ENCODE data around the gene FBXL7.

FBXL7 gene

DNA sequence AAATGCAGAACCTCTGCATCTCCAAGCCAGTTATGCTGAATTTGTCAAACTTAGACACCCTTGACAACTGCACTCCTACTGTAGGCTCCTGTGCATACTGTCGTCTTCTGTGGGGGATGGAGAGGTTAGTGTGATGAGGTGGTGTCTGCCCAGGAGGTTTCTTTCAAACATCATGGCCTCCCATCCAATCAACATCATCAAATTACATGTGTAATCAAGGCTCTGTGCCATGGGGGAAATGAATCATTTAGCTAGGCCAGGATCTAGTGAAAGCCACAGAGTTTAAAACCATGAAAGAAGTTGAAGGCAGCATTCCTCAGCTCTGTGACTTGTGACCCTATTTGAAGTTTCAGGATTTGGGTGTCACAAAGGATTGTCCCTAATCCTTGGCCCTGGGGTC, 439.0 kb downstream of the FBXL7 start:
- DNase-seq (ENCODE audit: low read depth in 2 of 2) = no peak

DNA sequence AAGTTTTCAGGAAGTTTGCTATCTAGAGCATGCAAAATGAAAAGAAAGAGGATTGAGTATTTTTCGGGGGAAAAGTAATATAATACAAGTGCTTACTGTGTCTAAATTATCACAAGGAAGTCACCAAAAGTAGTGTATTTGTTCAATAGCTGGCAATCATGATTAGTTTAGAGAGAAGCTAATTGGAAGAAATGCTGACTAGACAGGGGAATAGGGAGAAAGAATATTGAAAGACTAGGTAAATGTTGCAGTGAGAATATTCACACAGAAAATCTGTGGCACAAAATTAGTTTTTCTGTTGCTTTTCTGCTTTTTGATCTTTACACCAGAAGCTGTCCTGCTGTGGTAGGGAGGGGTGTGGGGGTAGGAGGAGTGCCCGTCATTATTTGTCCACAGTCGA, 440.9 kb downstream of the FBXL7 start:
- DNase-seq (ENCODE audit: low read depth in 2 of 2) = no peak

DNA sequence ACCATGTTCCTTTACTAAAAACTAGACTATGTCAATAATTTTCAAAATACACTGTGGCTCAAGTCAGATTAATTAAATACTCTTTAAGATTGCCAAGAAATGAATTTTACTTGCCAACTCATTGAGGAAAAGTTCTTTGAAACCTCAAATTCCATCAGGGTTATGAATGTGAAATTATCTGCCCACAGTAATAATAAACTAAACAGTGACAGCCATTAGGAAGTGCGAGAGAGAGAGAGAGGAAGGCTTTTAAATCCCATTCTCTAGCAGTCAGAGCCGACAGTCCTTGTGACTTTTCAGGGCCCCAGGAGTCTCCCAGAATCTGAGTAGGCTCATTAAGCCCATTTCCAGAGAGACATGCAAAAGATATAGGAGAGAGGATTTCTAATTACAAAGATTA, 443.5 kb downstream of the FBXL7 start:
- no peak for DNase-seq (ENCODE audit: low read depth in 2 of 2)

DNA sequence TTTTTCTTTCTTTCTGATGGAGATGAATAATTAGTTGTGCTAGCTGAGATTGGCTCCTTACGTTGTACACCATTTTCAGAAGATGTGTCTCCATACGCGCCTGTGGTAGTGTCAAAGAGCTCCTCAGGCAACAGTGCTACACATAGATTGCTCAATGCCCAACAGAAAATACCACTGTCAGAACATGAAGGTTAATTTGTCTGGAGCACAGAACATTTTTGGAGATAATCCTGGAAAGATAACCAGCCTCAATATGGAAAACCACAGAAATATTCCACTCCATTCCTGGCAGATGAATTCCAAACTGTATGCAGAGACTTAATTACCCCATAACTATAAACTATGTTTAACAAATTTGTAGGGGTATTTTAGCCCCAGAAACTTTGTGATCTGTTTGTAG, 446.0 kb downstream of the FBXL7 start:
- DNase-seq (ENCODE audit: low read depth in 2 of 2) = no peak

DNA sequence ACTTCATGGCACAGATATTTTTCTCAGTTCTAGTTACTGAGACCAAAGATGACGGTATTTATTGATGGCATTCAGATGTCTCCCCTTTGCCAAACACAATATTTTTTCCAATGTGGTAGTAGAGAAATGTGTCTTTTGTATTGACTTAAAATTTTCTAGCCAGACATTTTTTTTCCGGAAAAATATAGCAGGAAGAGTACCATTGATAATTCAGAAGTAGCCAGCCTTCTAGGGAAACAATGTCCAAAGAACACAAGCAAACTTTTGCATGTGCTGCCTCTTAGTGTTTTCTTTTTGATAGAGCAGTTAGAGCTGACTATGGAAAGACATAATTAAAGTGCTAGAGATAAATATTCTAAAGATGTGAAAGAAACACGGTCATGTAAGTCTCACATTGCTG, 448.2 kb downstream of the FBXL7 start:
- no peak for DNase-seq (ENCODE audit: low read depth in 2 of 2)

DNA sequence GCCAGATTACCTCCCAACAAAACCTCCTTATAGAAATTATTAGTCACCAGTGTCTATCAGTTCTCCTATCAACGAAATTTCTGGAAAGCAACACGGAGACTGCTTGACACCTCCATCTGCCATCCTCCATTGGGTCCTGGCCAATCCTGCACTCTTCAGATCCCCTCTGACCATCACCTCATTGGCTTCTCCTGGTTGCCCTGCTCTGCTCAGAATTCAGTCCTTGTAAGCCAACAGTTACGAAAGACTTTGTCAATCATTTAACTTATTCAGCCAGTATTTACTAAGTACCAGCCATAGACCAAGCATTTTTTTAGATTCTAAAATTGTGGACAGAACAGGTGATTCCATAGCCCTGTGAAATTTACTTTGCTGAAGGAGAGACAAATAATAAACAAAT, 451.1 kb downstream of the FBXL7 start:
- no peak for DNase-seq (ENCODE audit: low read depth in 2 of 2)

DNA sequence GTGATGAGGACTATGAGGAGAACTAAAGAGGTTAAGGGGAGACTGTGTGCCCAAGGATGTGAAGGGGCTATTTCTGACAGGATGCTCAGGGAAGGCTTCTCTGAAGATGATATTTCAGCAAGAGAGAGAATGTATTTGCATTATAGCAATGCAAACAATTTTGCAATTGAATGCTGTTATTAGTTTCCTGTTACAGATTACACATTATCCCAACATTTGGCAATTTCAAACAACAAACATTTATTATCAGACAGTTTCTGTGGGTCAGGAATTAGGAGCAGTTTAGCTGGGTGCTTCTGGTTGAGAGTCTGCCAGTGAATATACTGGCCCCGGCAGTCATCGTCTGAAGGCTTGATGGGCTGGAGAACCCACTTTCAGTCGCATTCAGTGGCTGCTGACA, 451.6 kb downstream of the FBXL7 start:
- DNase-seq (ENCODE audit: low read depth in 2 of 2) = no peak

DNA sequence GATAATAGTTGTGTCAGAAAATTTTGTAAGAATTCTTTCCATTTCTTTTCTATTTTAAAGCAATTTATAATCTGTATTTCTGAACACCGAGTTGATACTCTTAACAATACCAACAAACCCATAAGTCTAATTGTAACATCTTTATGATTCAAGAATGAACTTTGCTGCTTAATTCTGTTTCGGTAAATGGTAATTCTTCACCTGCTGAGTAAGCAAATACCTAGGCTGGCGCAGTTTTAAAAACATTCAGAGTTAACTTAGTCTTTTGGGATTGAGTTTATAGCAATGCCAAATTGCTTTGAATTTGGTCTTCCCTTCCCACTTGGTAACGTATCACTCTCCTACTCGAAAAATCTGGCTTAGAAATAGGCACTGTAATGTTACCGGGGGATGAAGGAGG, 456.6 kb downstream of the FBXL7 start:
- DNase-seq (ENCODE audit: low read depth in 2 of 2) = no peak

DNA sequence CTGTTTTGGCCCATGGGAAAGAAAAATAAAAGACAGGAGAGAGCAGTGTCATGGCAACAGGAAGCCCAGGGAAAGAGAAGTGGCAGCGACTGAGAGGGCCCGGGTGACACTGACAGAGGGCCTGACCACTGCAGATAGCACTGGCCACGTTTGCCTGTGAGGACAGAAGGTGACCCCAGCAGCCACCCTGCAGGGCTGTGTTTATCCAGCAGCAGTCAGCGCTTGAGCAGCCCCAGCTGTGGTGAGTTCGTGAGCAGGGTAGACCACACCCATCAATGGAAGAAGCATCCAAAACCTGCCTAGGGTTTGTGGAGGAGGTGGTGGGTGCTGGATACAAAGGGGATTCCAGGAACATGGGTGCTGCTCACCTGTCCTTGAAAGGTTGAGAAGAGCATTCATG, 457.1 kb downstream of the FBXL7 start:
- no peak for DNase-seq (ENCODE audit: low read depth in 2 of 2)

DNA sequence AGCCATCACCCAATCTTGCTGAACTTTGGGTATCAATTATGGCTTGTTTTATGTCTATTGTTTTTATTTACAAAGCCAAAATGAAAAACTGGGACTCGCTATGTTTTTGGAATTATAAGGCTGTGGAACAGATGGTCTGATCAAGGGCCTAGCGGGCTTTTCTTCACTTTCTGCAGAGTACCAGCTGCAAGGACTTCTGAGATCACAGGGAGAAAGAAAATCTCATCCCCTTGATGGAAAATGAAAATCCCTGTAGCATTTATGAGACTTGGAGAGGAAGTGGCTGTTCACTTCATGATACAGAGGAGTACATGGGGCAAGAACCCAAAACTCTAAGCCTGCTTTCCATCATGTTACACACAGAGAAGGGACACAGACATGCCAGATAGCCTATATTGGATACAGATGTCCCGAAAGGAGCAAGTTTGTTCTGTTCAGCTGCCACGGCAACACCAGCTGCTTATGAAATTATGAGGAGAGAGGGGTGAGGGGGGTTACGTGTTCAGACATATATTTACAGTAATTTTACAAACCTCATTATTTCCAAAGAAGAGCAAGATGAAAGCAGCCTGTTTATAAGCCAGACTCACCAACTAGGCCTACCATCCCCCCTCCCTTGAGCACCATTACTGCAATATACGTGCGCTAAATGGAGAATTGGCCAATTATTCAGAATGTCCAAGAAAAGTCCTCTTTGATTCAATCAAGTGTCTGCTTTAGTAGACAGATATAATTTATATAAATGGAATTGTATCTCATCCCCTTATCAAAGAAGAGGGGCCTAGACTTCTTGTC, 459.6 kb downstream of the FBXL7 start:
- DNase-seq (ENCODE audit: low read depth in 2 of 2) = no peak

DNA sequence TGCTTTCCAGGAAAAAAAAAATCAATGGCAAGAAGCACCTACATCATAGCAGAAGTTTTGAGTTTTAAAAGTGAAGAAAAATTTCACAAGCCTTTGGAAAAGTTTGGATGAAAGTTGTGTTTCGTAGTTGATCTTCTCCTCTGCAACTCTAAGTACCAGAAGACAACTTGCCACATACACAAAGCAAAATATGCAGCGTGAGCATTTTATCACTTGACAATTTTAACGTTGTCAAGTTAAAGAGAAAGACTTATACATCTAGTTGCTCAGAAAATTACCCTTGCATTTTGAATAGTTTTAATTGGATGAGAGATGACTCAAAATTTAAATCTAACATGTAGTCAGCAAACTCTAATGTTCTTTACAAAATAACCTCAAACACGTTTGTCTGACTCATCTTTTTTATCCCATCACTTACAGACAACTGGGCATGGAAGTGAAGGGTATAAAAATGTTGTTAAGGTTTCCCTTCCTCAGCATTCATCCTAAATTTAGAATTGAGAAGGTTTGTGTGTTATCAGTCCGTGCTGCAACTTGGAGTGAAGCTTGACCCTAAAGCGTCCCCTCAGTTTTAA, 466.2 kb downstream of the FBXL7 start:
- DNase-seq (ENCODE audit: low read depth in 2 of 2) = no peak

DNA sequence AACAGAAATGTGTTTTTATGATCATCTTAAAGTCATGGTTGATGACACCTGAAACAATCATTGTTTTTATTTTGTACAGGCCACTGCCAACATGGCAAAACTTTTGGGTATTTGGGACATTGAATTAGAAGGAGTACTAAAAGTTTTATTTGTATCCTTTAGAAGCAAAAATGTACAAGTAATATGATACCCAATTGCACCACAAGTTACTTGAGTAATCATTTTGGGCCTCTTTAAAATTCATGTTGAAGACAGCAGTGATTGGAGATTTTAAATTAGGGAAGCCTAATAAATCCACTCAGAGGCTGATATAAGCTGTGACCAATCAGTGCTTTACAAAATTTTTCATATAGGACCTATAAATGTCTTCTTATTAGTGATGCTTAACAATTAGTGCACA, 466.7 kb downstream of the FBXL7 start:
- DNase-seq (ENCODE audit: low read depth in 2 of 2) = no peak

DNA sequence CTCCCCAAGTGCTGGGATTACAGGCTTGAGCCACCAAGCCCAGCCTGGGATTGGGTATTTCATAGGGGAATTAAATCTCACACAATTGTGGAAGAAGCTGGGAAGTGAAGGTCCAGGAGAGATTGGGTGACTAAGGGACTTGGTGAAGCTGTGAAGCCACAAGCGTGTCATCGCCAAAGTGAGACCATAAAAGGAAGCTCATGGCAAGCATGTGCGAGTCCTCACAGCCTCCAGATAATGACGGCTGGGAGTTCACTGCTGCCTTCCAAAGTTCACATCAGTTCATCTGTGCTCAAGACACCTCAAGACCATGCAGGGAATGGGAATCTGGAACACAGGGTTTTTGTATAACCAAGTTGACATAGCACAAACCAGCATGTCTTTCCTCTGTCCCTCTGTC, 469.0 kb downstream of the FBXL7 start:
- no peak for DNase-seq (ENCODE audit: low read depth in 2 of 2)

DNA sequence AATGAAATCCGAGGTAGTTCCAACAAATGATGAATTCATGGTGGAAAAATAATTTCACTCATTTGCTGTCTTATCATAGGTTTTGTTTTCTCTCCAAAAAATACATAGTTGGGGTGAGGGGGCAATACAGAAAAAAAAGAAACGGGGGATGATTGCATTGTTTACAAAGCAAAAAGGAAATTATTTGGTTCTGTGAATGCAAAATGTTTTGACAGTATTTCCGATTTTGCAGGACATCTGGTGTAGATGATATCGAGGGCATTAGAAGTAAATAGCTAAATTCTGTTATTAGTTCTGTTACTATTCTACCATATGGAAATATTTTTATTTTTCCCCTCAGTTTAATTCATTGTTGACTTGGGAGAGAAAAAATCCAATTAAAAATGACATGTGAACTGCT, 477.9 kb downstream of the FBXL7 start:
- no peak for DNase-seq (ENCODE audit: low read depth in 2 of 2)

DNA sequence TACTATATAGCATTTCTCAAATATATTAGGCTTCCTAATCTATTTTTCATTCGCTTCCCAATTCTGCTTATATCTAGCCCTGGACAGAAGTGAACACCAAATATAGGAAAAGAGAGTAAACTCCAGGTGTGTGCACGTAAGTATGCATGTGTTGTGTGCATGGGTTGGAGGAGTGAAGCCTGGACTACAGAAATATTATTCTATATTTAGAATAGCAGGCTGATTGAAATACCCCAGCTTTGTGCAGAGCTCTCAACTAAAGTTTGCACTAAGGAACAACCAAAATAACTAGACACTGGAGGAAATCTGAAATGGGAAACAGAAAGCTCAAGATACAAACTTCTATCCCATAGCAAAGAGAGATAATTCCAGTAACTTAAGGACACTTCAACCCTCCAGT, 480.9 kb downstream of the FBXL7 start:
- DNase-seq (ENCODE audit: low read depth in 2 of 2) = no peak

DNA sequence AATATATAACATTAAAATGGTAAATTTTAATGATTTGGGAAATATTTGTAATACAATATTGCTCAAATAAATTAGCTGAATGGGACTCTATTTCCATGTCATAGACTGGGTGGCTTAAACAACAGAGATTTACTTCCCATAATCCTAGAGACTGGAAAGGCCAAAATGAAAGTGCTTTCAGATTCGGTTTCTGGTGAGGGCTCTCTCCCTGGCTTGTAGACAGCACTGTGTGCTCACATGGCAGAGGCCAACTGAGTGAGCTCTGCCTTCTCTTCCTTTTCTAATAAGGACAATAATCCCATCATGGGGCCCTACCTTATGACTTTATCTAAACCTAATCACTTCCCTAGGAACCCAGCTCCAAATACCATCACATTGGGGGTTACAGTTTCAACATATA, 483.4 kb downstream of the FBXL7 start:
- DNase-seq (ENCODE audit: low read depth in 2 of 2) = no peak
